ENCODE measurements around the gene CELA1. TPM values are rescaled to one million over a fixed set of nuclear protein-coding genes. Genes with fewer than 3 reads are reported as not detected.
"Not testable (repeated sequence)": the region's sequence is repeated elsewhere in the genome, so short reads cannot be mapped to it uniquely, and the experiment has no call there.

CELA1 gene
- total RNA-seq, 2 donors from 2014 or later = not detected

GRCh38 chr12:51343201-51343600 is 3.3 kb downstream of the CELA1 start:
- Histone ChIP-seq H3K4me3 (no peak overlapping the region), H3K27me3 (replicated peaks; ENCODE audit: insufficient read depth) (no peaks in the 10 kb centered on the region), H3K36me3 (no peaks in the 10 kb centered on the region), H3K27ac (no peak overlapping the region), H3K9me3 (no peaks in the 10 kb centered on the region), H3K4me1 (ENCODE audit: control insufficient read depth in 1 of 2, low read depth in 2 of 2) (peaks cover 0 to 8% of the 10 kb centered on the region in 2 donors)
- no peak for ATAC-seq (ENCODE audit: insufficient number of reproducible peaks, low FRiP score, low read depth)
- DNase-seq (ENCODE audit: low spot score) = no peak
- TF ChIP-seq, protein P1, sequence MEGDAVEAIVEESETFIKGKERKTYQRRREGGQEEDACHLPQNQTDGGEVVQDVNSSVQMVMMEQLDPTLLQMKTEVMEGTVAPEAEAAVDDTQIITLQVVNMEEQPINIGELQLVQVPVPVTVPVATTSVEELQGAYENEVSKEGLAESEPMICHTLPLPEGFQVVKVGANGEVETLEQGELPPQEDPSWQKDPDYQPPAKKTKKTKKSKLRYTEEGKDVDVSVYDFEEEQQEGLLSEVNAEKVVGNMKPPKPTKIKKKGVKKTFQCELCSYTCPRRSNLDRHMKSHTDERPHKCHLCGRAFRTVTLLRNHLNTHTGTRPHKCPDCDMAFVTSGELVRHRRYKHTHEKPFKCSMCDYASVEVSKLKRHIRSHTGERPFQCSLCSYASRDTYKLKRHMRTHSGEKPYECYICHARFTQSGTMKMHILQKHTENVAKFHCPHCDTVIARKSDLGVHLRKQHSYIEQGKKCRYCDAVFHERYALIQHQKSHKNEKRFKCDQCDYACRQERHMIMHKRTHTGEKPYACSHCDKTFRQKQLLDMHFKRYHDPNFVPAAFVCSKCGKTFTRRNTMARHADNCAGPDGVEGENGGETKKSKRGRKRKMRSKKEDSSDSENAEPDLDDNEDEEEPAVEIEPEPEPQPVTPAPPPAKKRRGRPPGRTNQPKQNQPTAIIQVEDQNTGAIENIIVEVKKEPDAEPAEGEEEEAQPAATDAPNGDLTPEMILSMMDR (IDR thresholded peaks at IDR 0.05) = no peak

DNA sequence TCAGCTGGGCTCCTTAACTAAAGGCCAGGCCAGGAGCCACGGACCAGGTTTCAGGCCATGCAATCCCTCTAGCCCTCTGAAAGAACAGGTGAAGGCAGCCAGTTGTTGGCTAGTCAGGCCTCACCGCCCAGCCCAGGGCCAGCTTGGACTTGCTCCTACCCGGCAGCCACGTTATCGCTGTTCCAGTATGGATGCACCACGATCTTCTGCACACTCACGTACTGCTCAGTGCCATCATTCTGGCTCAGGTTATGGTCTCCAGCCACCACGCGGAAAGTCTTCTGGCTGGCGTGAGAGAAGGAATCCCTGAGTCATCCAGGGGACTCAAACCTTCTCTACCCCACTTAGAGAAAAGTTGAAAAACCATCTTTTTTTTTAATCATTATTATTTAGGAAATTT is 4.1 kb downstream of the CELA1 start:
- Histone ChIP-seq H3K4me1 (ENCODE audit: control insufficient read depth in 1 of 2, low read depth in 2 of 2) (peaks cover 0 to 8% of the 10 kb centered on the region in 2 donors), H3K27me3 (replicated peaks; ENCODE audit: insufficient read depth) (no peaks in the 10 kb centered on the region), H3K9me3 (no peaks in the 10 kb centered on the region), H3K4me3 (no peak overlapping the region), H3K36me3 (no peaks in the 10 kb centered on the region), H3K27ac (no peak overlapping the region)
- no peak for ATAC-seq (ENCODE audit: insufficient number of reproducible peaks, low FRiP score, low read depth)
- TF ChIP-seq, protein P1 (IDR thresholded peaks at IDR 0.05) = no peak
- no peak for DNase-seq (ENCODE audit: low spot score)

DNA sequence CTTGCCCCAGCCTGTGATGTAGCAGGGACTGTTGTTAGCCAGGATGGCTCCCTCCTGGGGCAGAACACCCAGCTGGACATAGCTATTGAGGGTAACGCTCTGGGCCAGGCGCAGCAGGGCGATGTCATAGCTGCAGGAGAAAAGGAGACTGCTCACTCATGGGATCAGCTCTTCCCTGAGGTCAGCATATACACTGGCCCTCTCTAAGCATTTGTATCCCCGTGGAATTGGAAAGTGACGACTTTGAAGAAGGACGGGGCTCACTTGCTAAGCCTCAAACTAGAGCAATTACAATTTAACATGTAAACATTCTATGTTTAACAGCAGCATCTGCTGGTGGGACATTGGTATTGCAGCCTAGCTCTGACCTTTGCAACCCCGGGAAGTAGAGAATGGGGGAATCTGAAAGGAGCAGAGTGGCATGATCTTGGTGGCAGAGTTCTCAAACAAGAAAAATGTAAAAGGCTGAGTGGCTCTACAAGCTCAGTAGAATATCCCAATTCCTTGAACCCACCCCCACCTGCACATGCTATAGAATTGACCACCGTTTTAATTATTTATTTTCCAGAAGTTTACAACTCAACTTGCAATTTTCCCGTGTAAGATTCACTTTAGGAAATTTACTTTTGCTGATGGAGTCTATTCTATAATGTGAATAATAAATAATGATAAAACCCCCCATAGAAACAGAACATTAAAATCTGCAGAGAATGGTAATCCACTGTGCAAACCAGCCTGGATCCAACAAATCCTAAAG is 5.0 kb downstream of the CELA1 start:
- Histone ChIP-seq H3K36me3 (no peaks in the 10 kb centered on the region), H3K27ac (no peak overlapping the region), H3K27me3 (replicated peaks; ENCODE audit: insufficient read depth) (no peaks in the 10 kb centered on the region), H3K9me3 (no peaks in the 10 kb centered on the region), H3K4me1 (ENCODE audit: control insufficient read depth in 1 of 2, low read depth in 2 of 2) (peaks cover 0 to 8% of the 10 kb centered on the region in 2 donors), H3K4me3 (peak overlapping the region; percentile 56)
- peak; percentile 20 for DNase-seq (ENCODE audit: low spot score)
- ATAC-seq (ENCODE audit: insufficient number of reproducible peaks, low FRiP score, low read depth) = no peak
- TF ChIP-seq, protein P1 (IDR thresholded peaks at IDR 0.05) = peak; percentile 96

DNA sequence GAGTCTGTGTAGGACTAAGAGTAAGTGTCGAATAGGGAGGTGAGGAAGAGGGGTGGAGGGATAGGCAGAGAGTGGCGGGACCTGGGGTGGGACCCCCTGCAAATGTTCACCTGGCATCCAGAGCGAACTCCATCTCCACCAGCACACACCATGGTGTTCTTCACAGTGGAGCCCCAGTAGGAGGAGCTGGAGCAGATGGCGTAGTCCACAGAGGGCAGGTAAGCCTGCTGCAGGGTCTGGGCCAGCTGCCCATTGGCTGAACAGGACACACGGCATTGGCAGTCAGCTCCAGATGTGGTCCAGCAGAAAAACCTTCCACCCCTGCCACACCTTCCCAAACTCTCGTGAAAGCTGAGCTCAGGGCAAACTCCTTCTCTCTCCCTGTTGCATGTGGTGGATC is 6.7 kb downstream of the CELA1 start:
- H3K36me3 ChIP-seq = no peaks in the 10 kb centered on the region
- no peaks in the 10 kb centered on the region for H3K27me3 ChIP-seq (replicated peaks; ENCODE audit: insufficient read depth)
- no peaks in the 10 kb centered on the region for H3K9me3 ChIP-seq
- H3K4me3 ChIP-seq = no peak overlapping the region
- ATAC-seq (ENCODE audit: insufficient number of reproducible peaks, low FRiP score, low read depth) = no peak
- TF ChIP-seq, protein P1 (IDR thresholded peaks at IDR 0.05) = no peak
- no peak overlapping the region for H3K27ac ChIP-seq
- DNase-seq (ENCODE audit: low spot score) = no peak
- peaks cover 0 to 8% of the 10 kb centered on the region in 2 donors for H3K4me1 ChIP-seq (ENCODE audit: control insufficient read depth in 1 of 2, low read depth in 2 of 2)

DNA sequence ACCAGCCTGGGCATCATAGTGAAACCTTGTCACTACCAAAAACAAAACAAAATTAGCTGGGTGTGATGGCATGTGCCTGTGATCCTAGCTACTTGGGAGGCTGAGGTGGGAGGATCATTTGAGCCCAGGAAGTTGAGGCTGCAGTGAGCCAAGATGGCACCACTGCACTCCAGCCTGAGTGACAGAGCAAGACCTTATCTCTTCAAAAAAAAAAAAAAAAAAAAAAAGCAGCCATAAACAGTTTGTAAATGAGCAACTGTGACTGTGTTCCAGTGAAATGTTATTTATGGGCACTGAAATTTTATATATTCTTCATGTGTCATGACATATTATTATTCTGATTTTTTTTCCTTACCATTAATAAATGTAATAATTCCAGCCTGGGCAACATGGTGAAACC is 9.1 kb downstream of the CELA1 start:
- H3K4me3 ChIP-seq; H3K4me1 ChIP-seq (ENCODE audit: control insufficient read depth in 1 of 2, low read depth in 2 of 2); H3K27me3 ChIP-seq (replicated peaks; ENCODE audit: insufficient read depth); H3K27ac ChIP-seq; DNase-seq (ENCODE audit: low spot score); H3K9me3 ChIP-seq; ATAC-seq (ENCODE audit: insufficient number of reproducible peaks, low FRiP score, low read depth); H3K36me3 ChIP-seq: not testable (repeated sequence)

DNA sequence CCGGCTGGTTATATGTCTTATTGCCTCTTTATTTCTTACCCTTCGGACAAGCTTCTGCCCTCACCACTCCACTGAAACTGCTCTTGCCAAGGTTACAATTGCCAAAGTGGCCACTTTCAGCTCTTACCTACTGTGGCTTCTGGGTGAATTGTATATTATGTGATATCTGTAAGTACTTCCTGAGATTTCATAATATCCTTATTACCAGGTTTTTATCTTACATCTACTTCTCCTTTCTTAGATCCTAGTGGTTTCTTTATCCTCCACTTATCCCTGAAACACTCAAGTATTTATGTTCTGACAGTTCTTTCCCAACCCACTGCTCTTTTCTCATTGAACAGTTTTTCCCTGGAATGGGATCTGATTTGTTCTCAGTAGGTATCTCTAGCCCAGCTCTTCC is 10.5 kb downstream of the CELA1 start:
- TF ChIP-seq, protein P1 (IDR thresholded peaks at IDR 0.05) = no peak
- no peaks in the 10 kb centered on the region for H3K36me3 ChIP-seq
- H3K27me3 ChIP-seq (replicated peaks; ENCODE audit: insufficient read depth) = no peaks in the 10 kb centered on the region
- H3K9me3 ChIP-seq = no peaks in the 10 kb centered on the region
- H3K27ac ChIP-seq = no peak overlapping the region
- H3K4me3 ChIP-seq = no peak overlapping the region
- ATAC-seq (ENCODE audit: insufficient number of reproducible peaks, low FRiP score, low read depth) = no peak
- no peaks in the 10 kb centered on the region for H3K4me1 ChIP-seq (ENCODE audit: control insufficient read depth in 1 of 2, low read depth in 2 of 2)
- no peak for DNase-seq (ENCODE audit: low spot score)

Measured in thoracic aorta (tissue), 2 donors.